Measurements from ENCODE around the gene MAPT.

DNA sequence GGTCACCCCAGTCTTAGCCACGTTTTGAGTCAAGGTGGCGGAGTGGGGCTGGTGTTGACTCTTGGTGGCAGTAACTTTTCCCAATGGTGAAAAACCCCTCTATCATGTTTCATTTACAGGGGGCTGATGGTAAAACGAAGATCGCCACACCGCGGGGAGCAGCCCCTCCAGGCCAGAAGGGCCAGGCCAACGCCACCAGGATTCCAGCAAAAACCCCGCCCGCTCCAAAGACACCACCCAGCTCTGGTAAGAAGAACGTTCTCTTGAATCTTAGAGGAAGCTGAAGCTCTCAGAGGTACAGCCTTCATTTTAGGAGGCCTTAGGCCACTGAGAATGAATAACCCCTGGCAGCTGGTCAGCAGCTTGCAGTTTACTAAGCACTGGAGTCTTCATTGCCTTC, 97.0 kb downstream of the MAPT start:
- no peak for TF ChIP-seq POLR2A (IDR thresholded peaks at IDR 0.05; ENCODE audit: low read depth)
- TF ChIP-seq, protein P1, sequence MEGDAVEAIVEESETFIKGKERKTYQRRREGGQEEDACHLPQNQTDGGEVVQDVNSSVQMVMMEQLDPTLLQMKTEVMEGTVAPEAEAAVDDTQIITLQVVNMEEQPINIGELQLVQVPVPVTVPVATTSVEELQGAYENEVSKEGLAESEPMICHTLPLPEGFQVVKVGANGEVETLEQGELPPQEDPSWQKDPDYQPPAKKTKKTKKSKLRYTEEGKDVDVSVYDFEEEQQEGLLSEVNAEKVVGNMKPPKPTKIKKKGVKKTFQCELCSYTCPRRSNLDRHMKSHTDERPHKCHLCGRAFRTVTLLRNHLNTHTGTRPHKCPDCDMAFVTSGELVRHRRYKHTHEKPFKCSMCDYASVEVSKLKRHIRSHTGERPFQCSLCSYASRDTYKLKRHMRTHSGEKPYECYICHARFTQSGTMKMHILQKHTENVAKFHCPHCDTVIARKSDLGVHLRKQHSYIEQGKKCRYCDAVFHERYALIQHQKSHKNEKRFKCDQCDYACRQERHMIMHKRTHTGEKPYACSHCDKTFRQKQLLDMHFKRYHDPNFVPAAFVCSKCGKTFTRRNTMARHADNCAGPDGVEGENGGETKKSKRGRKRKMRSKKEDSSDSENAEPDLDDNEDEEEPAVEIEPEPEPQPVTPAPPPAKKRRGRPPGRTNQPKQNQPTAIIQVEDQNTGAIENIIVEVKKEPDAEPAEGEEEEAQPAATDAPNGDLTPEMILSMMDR (IDR thresholded peaks at IDR 0.05): no peak
- no peak for TF ChIP-seq POLR2AphosphoS5 (IDR thresholded peaks at IDR 0.05)
- TF ChIP-seq EP300 (IDR thresholded peaks at IDR 0.05): no peak
